B cell (primary cell): ENCODE measurements around the gene TMPRSS9. TPM values are rescaled to one million over a fixed set of nuclear protein-coding genes. Genes with fewer than 3 reads are reported as not detected.
A peak's percentile ranks its signal among the peaks of the same experiment; 100 is the strongest.

Experiments
- ATAC-seq: fragments of 200-7000 bp; cut with Tn5 transposase; one replicate; pipeline ENCODE4 v1.10.0; 2021; ENCODE audit warnings: low read depth, mild to moderate bottlenecking, moderate number of reproducible peaks, moderate library complexity
- CTCF ChIA-PET: fragments of 350-600 bp; sonication (Branson Sonifier 250); formaldehyde crosslinking; loops from one replicate; lab custom pipeline; 2021; ENCODE audit warnings: antibody characterized with exemption, inconsistent platforms; lab: Charles Lee
- POLR2A ChIA-PET: fragments of 350-600 bp; sonication (Branson Sonifier 250); formaldehyde crosslinking; loops from one replicate; lab custom pipeline; 2021; ENCODE audit warnings: antibody characterized with exemption; lab: Charles Lee
- DNase-seq: peaks from one replicate; pipeline ENCODE4 v3.0.0; 2013
- H2AFZ ChIP-seq: 2 replicates; pipeline ENCODE4 v1.6.1; 2012; ENCODE audit warnings: mild to moderate bottlenecking, low read depth, low read length; ENCODE audit not compliant: insufficient read depth, poor library complexity, severe bottlenecking
- H3K27ac ChIP-seq, 2 donors: 1 replicate in 1 of 2; 2 replicates in 1 of 2; pipeline ENCODE4 v1.5.1; 2012 to 2013; ENCODE audit warnings: low read length in 2 of 2, mild to moderate bottlenecking in 2 of 2, moderate library complexity in 1 of 2
- H3K27me3 ChIP-seq, 4 experiments: fragments of 200-600 bp in 1 of 4; sonication (generic) in 1 of 4; replicated peaks in 1 of 4; 1 replicate in 2 of 4; 2 replicates in 2 of 4; pipeline versions ENCODE4 v1.6.1 to v1.7.0; 2013 to 2016; ENCODE audit warnings: low read length in 3 of 4, mild to moderate bottlenecking in 2 of 4, mixed read lengths in 1 of 4, moderate library complexity in 1 of 4; ENCODE audit not compliant: insufficient read depth in 4 of 4, control insufficient read depth in 3 of 4; ENCODE audit errors: control extremely low read depth in 1 of 4
- H3K36me3 ChIP-seq, 2 experiments: replicated peaks in 1 of 2; 1 replicate in 1 of 2; 2 replicates in 1 of 2; pipeline versions ENCODE4 v1.6.1 to v1.7.1; 2013; ENCODE audit warnings: low read length in 1 of 2; ENCODE audit not compliant: insufficient read depth in 2 of 2, control insufficient read depth in 1 of 2; ENCODE audit errors: control extremely low read depth in 1 of 2, extremely low read depth in 1 of 2
- H3K4me1 ChIP-seq, 2 donors: fragments of 200-600 bp in 1 of 2; sonication (generic) in 1 of 2; 1 replicate in 1 of 2; 2 replicates in 1 of 2; pipeline versions ENCODE4 v1.5.1 to v1.6.1; 2013 to 2017; ENCODE audit warnings: low read length in 2 of 2; ENCODE audit not compliant: control insufficient read depth in 2 of 2, insufficient read depth in 2 of 2
- H3K4me2 ChIP-seq: replicated peaks from 2 replicates; pipeline ENCODE3; 2012; ENCODE audit warnings: mild to moderate bottlenecking, low read depth, low read length; ENCODE audit not compliant: poor library complexity, severe bottlenecking
- H3K4me3 ChIP-seq, 5 experiments: fragments of 200-600 bp in 1 of 5; sonication (generic) in 1 of 5; 1 replicate in 3 of 5; 2 replicates in 2 of 5; pipeline versions ENCODE4 v1.5.1 to v1.7.0; 2011 to 2016; ENCODE audit warnings: low read length in 4 of 5, mild to moderate bottlenecking in 4 of 5, low read depth in 2 of 5, control low read depth in 1 of 5, moderate library complexity in 1 of 5; ENCODE audit not compliant: insufficient read depth in 1 of 5; ENCODE audit errors: control extremely low read depth in 1 of 5, extremely low read depth in 1 of 5
- H3K79me2 ChIP-seq: fragments of 200-600 bp; sonication (generic); one replicate; pipeline ENCODE4 v1.6.0; 2016; ENCODE audit warnings: low read length; ENCODE audit not compliant: control insufficient read depth, insufficient read depth
- H3K9ac ChIP-seq: fragments of 200-600 bp; sonication (generic); 2 replicates; pipeline ENCODE4 v1.6.1; 2017; ENCODE audit warnings: mild to moderate bottlenecking, low read length, moderate library complexity
- H3K9me3 ChIP-seq, 3 donors: one replicate each; pipeline versions ENCODE4 v1.6.1 to v1.7.1; 2013; ENCODE audit warnings: low read length in 2 of 3; ENCODE audit not compliant: control insufficient read depth in 2 of 3, insufficient read depth in 1 of 3; ENCODE audit errors: control extremely low read depth in 1 of 3
- H4K20me1 ChIP-seq: 2 replicates; pipeline ENCODE4 v1.6.0; 2012; ENCODE audit warnings: mild to moderate bottlenecking, low read length; ENCODE audit not compliant: insufficient read depth, control insufficient read depth, poor library complexity, severe bottlenecking
- H3K27ac Mint-ChIP-seq: one replicate; pipeline ENCODE4 v1.8.0; 2021; ENCODE audit warnings: mixed read lengths
- H3K27me3 Mint-ChIP-seq: one replicate; pipeline ENCODE4 v1.8.0; 2021; ENCODE audit warnings: mixed read lengths
- H3K4me1 Mint-ChIP-seq: one replicate; pipeline ENCODE4 v1.8.0; 2021; ENCODE audit warnings: mixed read lengths
- H3K4me3 Mint-ChIP-seq: one replicate; pipeline ENCODE4 v1.8.0; 2021; ENCODE audit warnings: mixed read lengths
- H3K9me3 Mint-ChIP-seq: one replicate; pipeline ENCODE4 v1.8.0; 2022; ENCODE audit warnings: mixed read lengths; ENCODE audit not compliant: insufficient read depth
- CTCF ChIP-seq: fragments of 200-600 bp; IDR thresholded peaks from one replicate; pipeline ENCODE4 v1.8.0; 2022; ENCODE audit warnings: antibody characterized with exemption, mild to moderate bottlenecking
- EZH2 ChIP-seq: IDR thresholded peaks from 2 replicates; pipeline ENCODE4 v1.6.1; 2012; ENCODE audit warnings: borderline replicate concordance, low read depth, mild to moderate bottlenecking, moderate library complexity, low read length; ENCODE audit not compliant: insufficient read depth, poor library complexity, severe bottlenecking
- WGBS: methylation state at CpG from one replicate; pipeline ENCODE4 v1.1.5; 2013; ENCODE audit warnings: missing lambda C conversion rate; ENCODE audit not compliant: insufficient coverage; 5-methylcytosine and 5-hydroxymethylcytosine counted together
- intact Hi-C: fragments of 100-400 bp; cut with micrococcal nuclease; formaldehyde crosslinking; loops from one replicate; pipeline ENCODE4 v1.10.0; 2022
- polyA plus RNA-seq: library from polyadenylated mRNA; depleted of rRNA; stranded (reverse); fragments of >200 nt; gene quantifications from 2 replicates; pipeline ENCODE4 v1.2.3, GENCODE V29; 2012
- total RNA-seq, 2 donors: library from RNA; stranded (reverse); fragments of 120-200 nt in 1 of 2; gene quantifications; 1 replicate in 1 of 2; 2 replicates in 1 of 2; pipeline versions ENCODE4 v1.2.3 to v1.2.4, GENCODE V29; 2013 to 2022

TMPRSS9 gene
- total and polyA plus RNA-seq, 2 donors (not counting 1 experiment from before 2014, with no cell fraction given) = not detected

DNA sequence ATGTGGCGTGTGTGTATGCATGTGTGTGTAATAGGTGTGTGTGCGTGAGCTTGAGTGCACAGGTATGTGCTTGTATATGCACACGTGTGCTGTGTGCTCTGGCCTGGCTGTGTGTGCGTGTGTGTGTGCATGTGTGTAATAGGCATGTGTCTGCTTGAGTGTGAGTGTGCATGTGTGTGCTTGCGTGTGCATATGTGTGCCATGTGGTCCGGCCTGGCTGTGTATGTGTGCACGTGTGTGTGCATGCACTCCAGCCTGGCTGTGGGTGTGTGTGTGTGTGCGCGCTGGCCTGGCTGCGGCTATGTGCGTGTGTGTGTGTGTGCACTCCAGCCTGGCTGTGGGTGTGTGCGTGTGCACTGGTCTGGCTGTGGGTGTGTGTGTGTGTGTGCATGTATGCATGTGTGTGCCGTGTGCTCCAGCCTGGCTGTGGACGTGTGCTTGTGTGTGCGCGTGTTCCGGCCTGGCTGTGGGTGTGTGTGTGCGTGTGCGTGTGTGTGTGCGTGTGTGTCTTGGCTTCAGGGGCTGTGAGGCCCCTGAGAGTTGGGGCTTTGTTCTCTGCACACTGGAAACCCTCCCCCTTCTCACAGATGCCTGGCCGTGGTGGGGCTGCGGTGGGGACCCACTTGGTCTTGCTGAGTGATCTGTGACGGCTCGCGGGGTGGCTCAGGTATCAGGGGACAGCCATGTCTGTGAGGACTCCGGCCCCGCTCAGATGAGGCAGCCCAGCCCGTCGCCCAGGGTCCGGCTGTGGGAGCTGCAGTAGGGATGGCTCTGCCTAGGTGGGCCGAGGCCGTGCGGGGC is 23.3 kb upstream of the TMPRSS9 start:
- POLR2A ChIA-PET = no interaction called here
- peaks cover 38% of the 10 kb centered on the region for H3K4me1 Mint-ChIP-seq
- TF ChIP-seq CTCF = no peak
- TF ChIP-seq EZH2 = no peak

DNA sequence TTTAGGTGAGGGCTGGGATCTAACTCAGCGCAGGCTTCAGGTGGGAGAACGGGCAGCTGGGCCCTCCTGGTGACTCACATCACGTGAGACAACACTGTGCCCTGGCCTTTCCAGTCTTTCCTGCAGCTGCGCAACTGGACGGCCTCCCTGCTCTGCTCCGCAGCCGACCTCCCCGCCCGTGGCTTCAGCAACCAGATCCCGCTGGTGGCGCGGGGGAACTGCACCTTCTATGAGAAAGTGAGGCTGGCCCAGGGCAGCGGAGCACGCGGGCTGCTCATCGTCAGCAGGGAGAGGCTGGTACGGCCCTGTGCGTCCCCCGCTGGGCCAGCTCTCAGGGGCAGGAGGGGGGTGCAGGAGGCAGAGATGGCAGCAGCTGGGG is 22.7 kb upstream of the TMPRSS9 start:
- Histone ChIP-seq H3K27ac (no peak overlapping the region), H4K20me1 (peaks cover 61% of the 10 kb centered on the region), H3K36me3 (peaks cover 0 to 61% of the 10 kb centered on the region in 2 experiments), H3K4me1 (peaks cover 16 to 21% of the 10 kb centered on the region in 2 donors), H2AFZ (no peak overlapping the region), H3K79me2 (peaks cover 58% of the 10 kb centered on the region), H3K4me3 (no peak overlapping the region), H3K9ac (no peak overlapping the region), H3K4me2 (no peak overlapping the region), H3K27me3 (no peaks in the 10 kb centered on the region), H3K9me3 (peaks cover 0 to 11% (median 0%) of the 10 kb centered on the region in 3 donors)
- ChIA-PET POLR2A (no interaction called here), CTCF (no interaction called here)
- peak; percentile 43 for DNase-seq
- Mint-ChIP-seq H3K27ac (no peak overlapping the region), H3K4me1 (peaks cover 32% of the 10 kb centered on the region), H3K9me3 (peaks cover 2% of the 10 kb centered on the region), H3K27me3 (no peaks in the 10 kb centered on the region), H3K4me3 (no peak overlapping the region)
- intact Hi-C loops = no loop called here
- TF ChIP-seq CTCF = no peak
- no peak for TF ChIP-seq EZH2
- WGBS = 91% methylated on average over 18 of the region's 19 CpGs
- no peak for ATAC-seq

More for the DNA sequence above, 23.3 kb upstream of the TMPRSS9 start:
- Histone ChIP-seq H3K9ac (no peak overlapping the region), H3K36me3 (peaks cover 0 to 57% of the 10 kb centered on the region in 2 experiments), H3K4me3 (no peak overlapping the region), H3K27ac (no peak overlapping the region), H3K4me2 (no peak overlapping the region), H3K9me3 (peaks cover 0 to 11% (median 0%) of the 10 kb centered on the region in 3 donors), H3K27me3 (no peaks in the 10 kb centered on the region), H3K79me2 (peaks cover 64% of the 10 kb centered on the region), H3K4me1 (peaks cover 22 to 26% of the 10 kb centered on the region in 2 donors), H4K20me1 (peaks cover 61% of the 10 kb centered on the region), H2AFZ (no peak overlapping the region)
- DNase-seq = no peak
- CTCF ChIA-PET = no interaction called here
- peak overlapping the region; percentile 4 for H3K4me3 Mint-ChIP-seq
- intact Hi-C loops = no loop called here
- H3K27ac Mint-ChIP-seq = peak overlapping the region; percentile 87
- H3K27me3 Mint-ChIP-seq = no peaks in the 10 kb centered on the region
- 85% methylated on average over 27 of the region's 33 CpGs for WGBS
- no peak for ATAC-seq
- H3K9me3 Mint-ChIP-seq = peaks cover 2% of the 10 kb centered on the region
